NB4 (cell line): Measurements from ENCODE around the gene OTOP2.

ENCODE experiments used
- MYC ChIP-seq: IDR thresholded peaks from 2 replicates; pipeline ENCODE4 v1.6.1; 2011; ENCODE audit warnings: low read depth, low read length
- POLR2A ChIP-seq: IDR thresholded peaks from 2 replicates; pipeline ENCODE4 v1.6.1; 2011; ENCODE audit warnings: mild to moderate bottlenecking; ENCODE audit not compliant: insufficient read length; ENCODE audit errors: extremely low read depth
- TF ChIP-seq, protein P1 (sequence below): IDR thresholded peaks from one replicate; pipeline ENCODE4 v1.5.1; 2012; ENCODE audit warnings: low read depth, low read length
- TF ChIP-seq, protein P2 (sequence below): IDR thresholded peaks from 2 replicates; pipeline ENCODE4 v1.6.1; 2011; ENCODE audit warnings: low read depth, low read length

DNA sequence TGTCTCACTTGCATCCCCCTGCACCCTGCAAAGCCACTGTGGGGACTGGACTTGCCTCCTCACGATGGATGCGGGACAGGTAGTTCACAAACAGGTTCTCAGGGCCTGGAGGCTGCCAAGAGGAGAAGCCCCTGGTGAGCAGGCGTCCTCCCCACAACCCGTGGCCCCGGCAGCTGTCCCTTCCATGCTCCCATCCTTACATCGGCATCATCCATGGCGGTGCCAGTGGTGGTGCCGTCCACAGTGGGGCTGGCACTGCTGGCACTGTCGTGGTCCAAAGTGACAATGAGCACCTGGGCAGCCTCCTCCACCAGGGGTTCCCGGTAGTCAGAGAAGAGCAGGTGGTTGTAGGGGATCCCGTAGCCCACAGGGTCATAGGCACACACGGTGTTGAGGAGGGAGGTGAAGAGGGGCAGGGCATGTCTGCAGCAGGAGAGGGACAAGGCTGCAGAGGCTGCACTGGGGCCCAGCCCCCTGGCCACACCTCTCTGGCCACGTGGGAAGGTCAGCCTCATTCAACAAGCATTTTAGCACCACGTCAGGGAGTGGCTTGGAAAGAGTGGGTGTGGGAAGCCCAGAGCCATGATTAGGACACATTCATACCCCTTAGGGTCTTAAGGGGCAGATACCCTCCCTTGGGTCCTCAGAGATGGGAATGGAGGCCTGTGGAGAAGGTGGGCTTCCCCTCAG lies 35.9 kb downstream of the OTOP2 start:
- TF ChIP-seq, protein P1, sequence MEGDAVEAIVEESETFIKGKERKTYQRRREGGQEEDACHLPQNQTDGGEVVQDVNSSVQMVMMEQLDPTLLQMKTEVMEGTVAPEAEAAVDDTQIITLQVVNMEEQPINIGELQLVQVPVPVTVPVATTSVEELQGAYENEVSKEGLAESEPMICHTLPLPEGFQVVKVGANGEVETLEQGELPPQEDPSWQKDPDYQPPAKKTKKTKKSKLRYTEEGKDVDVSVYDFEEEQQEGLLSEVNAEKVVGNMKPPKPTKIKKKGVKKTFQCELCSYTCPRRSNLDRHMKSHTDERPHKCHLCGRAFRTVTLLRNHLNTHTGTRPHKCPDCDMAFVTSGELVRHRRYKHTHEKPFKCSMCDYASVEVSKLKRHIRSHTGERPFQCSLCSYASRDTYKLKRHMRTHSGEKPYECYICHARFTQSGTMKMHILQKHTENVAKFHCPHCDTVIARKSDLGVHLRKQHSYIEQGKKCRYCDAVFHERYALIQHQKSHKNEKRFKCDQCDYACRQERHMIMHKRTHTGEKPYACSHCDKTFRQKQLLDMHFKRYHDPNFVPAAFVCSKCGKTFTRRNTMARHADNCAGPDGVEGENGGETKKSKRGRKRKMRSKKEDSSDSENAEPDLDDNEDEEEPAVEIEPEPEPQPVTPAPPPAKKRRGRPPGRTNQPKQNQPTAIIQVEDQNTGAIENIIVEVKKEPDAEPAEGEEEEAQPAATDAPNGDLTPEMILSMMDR = no peak
- TF ChIP-seq POLR2A = no peak
- TF ChIP-seq MYC = no peak
- TF ChIP-seq, protein P2, sequence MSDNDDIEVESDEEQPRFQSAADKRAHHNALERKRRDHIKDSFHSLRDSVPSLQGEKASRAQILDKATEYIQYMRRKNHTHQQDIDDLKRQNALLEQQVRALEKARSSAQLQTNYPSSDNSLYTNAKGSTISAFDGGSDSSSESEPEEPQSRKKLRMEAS = no peak
